DMS153 (cell line): Measurements from ENCODE around the gene VAMP3.

Source experiments
- DNase-seq: peaks from one replicate; lab custom pipeline; 2025; lab: John Stamatoyannopoulos, UW

The VAMP3 gene

DNA sequence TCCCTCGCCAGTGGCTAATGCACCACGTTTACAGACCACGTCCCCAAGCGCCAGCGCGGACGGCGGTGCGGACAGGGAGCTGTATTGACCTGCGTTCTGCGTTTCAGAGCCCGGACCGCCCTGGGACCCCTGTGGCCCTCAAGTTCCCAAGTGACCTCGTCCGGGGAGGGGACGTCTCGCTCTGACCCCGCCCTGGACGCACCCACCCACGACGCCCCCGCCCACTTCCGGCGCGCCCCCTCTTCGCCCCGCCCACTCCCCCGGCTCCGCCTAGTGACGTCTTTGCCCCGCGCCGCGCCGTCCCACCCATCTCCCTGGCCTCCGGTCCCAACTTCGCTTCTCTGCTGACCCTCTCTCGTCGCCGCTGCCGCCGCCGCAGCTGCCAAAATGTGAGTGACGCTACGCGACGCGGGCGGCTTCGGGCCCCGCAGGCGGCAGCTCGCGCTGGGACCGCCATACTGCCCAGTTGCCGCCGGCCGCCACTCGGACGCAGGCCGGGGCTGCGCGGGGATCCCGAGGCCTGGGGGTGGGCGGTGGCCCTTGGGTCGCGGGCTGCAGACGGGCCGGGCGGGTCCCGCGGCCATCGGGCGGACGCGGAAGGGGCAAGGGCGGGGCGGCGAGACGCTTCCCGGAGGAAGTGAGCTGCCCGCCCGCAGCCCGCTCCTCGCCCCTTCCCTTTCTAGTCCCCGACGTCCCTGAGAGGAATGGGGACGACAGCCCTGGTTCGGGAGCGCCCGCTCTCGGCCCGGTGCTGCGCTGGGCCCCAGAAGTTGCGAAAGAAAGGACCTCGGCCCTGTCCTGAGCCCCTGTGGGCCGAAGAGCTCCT is at the start of gene VAMP3:
VAMP3 (plus strand) TSS at position 300 of the 826 bp plus-strand sequence; CDS start at position 388, 88 bp downstream.
- DNase-seq, result peak; percentile 33

- no peak for DNase-seq
Measured at GRCh38 chr1:7721940-7722669, 49.0 kb upstream of the VAMP3 start.

- no peak for DNase-seq
Measured at GRCh38 chr1:7722670-7723012, 48.5 kb upstream of the VAMP3 start.

DNA sequence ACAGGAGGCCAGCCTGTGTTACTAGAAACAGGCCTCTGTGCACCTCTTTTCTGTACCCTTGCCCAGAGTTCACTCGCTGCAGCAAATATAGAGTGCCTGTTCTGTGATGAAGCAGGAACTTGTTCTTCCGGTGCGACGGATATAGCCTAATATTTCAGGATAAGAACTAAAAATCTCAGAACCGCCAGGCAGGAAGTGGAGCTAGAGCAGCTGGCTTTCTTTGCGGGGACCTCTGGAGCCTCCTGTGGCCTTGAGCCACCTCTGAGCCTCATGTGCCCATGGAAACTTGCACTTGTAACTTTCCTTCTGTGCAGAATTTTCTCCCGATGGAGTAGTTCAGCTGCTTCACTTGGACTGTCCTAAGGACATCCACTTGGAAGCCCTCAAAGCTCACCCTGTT is 44.5 kb upstream of the VAMP3 start:
- no peak for DNase-seq

- no peak for DNase-seq
Measured at GRCh38 chr1:7727809-7728471, 43.2 kb upstream of the VAMP3 start.

- no peak for DNase-seq
Measured at GRCh38 chr1:7729761-7730160, 41.3 kb upstream of the VAMP3 start.

- no peak for DNase-seq
Measured at GRCh38 chr1:7732331-7732730, 38.8 kb upstream of the VAMP3 start.

DNA sequence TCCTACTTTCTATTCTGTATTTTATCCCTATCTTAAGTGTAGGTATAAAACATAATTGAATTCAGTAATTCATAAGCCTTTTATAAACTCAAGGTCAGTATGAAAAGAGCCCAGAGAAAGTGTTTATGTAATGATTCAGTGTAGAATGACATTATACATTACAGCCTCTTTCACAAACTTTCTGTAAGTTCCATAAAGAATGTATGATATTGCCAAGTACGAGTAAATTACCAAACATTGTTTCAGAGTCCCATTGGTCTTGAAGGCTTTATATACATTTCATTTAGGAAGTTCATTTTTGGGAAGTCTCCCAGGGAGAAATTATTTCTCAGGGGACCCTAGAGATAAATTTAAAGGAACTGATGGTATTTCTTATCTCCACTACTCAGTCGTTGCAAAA is 37.8 kb upstream of the VAMP3 start:
- no peak for DNase-seq

DNA sequence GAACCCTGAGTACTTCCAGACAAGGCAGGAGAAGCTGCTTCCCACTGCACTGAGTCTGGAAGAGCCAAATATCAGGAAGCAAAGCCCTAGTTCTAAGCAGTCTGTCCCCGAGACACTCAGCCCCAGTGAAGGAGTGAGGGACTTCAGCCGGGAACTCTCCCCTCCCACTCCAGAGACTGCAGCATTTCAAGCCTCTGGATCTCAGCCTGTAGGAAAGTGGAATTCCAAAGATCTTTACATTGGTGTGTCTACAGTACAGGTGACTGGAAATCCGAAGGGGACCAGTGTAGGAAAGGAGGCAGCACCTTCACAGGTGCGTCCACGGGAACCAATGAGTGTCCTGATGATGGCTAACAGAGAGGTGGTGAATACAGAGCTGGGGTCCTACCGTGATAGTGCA is 33.1 kb upstream of the VAMP3 start:
- DNase-seq, result no peak

GRCh38 chr1:7743346-7743745 is 27.8 kb upstream of the VAMP3 start:
- no peak for DNase-seq

GRCh38 chr1:7744882-7745281 is 26.2 kb upstream of the VAMP3 start:
- DNase-seq, result no peak

- no peak for DNase-seq
Measured at GRCh38 chr1:7745783-7746182, 25.3 kb upstream of the VAMP3 start.

GRCh38 chr1:7747605-7748004 is 23.5 kb upstream of the VAMP3 start:
- DNase-seq, result no peak

GRCh38 chr1:7749126-7749525 is 22.0 kb upstream of the VAMP3 start:
- no peak for DNase-seq

DNA sequence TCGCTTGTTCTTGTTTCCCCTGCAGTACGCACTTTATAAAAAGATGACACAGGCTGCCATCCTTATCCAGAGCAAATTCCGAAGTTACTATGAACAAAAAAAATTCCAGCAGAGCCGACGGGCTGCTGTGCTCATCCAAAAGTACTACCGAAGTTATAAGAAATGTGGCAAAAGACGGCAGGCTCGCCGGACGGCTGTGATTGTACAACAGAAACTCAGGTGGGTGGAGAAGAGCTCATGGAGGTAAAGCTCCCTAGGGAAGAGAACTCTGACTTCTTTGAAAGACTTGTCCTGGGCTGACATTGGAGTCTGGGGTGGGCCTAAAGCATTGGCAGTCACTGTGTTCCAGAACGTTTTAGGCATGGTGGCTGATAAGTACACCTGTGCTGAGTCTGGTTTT is 19.9 kb upstream of the VAMP3 start:
- DNase-seq, result no peak

DNA sequence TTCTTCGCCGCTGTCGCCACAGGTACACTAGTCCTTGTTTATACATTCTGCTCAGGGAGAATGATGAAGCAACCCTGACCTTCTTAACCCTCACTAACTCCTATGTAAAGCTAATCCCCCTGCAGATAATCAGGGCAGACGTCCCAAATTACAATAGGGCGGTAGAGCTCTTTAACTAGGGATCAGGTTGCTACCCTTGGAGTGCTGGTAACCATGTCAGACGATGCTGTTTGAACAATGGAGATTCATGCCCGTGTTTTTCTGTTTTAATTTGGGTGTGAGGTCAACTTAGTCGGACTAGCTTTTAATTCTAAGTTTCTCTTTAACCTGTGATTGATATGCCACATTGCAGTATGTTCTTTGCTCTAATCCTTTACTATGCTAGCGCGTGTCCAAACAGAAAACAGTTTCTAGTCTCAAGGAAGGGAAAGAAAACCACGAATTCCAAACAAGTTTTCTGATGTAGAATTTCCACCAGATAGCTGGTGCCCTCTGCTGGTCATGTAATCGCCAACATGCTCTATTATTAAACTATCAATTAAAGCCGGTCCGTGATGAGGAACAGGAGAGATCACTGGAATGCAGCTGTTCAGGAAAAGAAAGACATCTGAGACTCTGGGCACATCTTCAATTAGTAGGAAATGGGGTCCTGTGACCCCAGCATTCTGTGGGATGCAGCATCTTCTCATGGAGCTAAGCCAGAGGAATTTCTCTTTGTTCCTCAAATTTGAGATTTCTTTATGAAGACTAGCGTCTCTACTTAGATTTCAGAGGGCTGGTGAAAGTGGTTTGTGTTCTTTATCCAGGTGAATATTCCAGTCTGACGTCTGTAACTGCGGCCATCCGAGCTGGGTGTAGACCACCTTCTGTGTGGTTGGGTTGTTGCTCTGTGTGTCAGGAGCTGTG is 18.3 kb upstream of the VAMP3 start:
- peak; percentile 68 for DNase-seq

GRCh38 chr1:7753641-7754040 is 17.5 kb upstream of the VAMP3 start:
- DNase-seq, result no peak

DNA sequence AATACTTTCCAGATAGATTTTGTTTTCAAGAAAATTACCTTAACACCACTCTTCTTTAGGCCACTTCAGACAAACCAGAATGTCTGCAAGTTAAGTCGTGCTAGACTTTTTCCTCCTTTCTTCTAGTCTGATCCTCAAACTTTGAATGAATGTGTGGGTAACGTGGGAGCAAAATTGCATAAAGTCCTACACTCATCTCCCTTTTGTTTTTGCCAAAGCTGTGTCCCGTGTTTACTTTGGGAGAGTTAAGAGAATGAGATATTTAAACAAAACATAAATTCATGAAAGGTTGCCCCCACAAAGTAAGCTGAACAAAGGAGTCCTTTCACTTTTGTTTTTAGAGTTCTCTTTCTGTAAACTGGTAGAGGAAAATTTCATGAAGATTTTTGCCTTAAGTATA is 16.9 kb upstream of the VAMP3 start:
- no peak for DNase-seq

- no peak for DNase-seq
Measured at GRCh38 chr1:7755448-7755847, 15.6 kb upstream of the VAMP3 start.

DNA sequence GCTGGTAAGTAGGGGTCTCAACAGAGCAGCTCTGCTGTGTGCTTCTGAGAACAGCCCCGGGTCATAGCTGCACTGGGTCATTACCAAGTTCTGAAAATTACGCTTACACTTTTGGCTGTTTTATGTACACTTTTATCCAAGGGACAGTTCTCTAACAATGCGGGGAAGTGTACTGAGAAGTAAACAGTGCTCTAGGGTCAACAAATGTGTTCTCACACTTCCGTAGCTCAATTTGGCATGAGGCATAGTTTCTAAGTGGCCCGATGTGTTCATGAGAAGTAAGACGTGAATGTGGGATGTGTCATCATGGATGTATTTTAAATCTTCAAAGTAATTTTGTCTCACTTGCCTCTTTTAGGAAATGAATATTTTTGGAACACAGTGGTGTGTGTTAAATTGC is 10.9 kb upstream of the VAMP3 start:
- DNase-seq, result no peak

- DNase-seq, result no peak
Measured at GRCh38 chr1:7761103-7761502, 10.0 kb upstream of the VAMP3 start.

- no peak for DNase-seq
Measured at GRCh38 chr1:7767176-7767575, 3.9 kb upstream of the VAMP3 start.
